Mammary epithelial cell (primary cell): ENCODE results near the gene TXLNB.

Source experiments
- EZH2 ChIP-seq: IDR thresholded peaks from 2 replicates; pipeline ENCODE4 v1.6.1; 2012; ENCODE audit warnings: low read length, inconsistent platforms, borderline replicate concordance
- TF ChIP-seq, protein P1 (sequence below), 2 donors: IDR thresholded peaks in 1 of 2; conservative IDR thresholded peaks in 1 of 2; 2 replicates each; pipeline ENCODE4 v1.5.1; 2011 to 2012; ENCODE audit warnings: inconsistent platforms in 2 of 2, low read length in 2 of 2, mild to moderate bottlenecking in 2 of 2, control low read depth in 1 of 2, low read depth in 1 of 2; ENCODE audit not compliant: insufficient read depth in 1 of 2; ENCODE audit errors: extremely low read depth in 1 of 2

DNA sequence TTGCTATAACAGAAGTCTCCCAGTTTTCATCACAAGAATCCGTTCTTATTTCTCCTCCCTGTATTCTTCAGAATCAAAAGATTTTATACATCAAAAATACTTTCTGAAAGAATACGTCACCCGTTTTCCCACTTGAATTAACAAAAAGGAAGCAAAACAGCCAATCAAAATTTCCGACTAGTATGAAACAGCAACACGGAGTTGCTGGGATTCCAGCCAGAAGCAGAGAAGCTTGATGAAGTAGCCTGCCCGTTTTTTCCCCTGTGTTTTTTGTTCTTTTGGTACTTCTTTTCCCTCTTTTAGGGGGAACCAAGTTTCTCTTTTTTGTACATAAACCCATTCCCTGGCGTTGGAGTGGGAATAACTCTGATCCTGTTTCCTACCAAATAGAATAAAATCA is 14.6 kb downstream of the TXLNB start:
- TF ChIP-seq, protein P1, sequence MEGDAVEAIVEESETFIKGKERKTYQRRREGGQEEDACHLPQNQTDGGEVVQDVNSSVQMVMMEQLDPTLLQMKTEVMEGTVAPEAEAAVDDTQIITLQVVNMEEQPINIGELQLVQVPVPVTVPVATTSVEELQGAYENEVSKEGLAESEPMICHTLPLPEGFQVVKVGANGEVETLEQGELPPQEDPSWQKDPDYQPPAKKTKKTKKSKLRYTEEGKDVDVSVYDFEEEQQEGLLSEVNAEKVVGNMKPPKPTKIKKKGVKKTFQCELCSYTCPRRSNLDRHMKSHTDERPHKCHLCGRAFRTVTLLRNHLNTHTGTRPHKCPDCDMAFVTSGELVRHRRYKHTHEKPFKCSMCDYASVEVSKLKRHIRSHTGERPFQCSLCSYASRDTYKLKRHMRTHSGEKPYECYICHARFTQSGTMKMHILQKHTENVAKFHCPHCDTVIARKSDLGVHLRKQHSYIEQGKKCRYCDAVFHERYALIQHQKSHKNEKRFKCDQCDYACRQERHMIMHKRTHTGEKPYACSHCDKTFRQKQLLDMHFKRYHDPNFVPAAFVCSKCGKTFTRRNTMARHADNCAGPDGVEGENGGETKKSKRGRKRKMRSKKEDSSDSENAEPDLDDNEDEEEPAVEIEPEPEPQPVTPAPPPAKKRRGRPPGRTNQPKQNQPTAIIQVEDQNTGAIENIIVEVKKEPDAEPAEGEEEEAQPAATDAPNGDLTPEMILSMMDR (conservative IDR thresholded peaks at IDR 0.05 in 1 of 2, IDR thresholded peaks at IDR 0.05 in 1 of 2; ENCODE audit: extremely low read depth in 1 of 2, insufficient read depth in 1 of 2, low read depth in 1 of 2, low read length in 2 of 2): no peak
- TF ChIP-seq EZH2: no peak
